ENCODE data around the gene COPB2. TPM values are rescaled to one million over a fixed set of nuclear protein-coding genes. Genes with fewer than 3 reads are reported as not detected.
"Not testable (repeated sequence)": the region's sequence is repeated elsewhere in the genome, so short reads cannot be mapped to it uniquely, and the experiment has no call there.

The COPB2 gene
- total RNA-seq, 1 experiment from 2014 or later = 156 TPM

- TF ChIP-seq CTCF (conservative IDR thresholded peaks at IDR 0.05) = no peak
- no peak for TF ChIP-seq EZH2 (IDR thresholded peaks at IDR 0.05; ENCODE audit: low read depth)
- Histone ChIP-seq H3F3A (ENCODE audit: insufficient read depth, low read depth) (no peaks in the 10 kb centered on the region), H3K9me3 (ENCODE audit: insufficient read depth, low read depth) (peaks cover 12% of the 10 kb centered on the region), H2AFZ (no peak overlapping the region), H3K9me2 (ENCODE audit: insufficient read depth) (no peaks in the 10 kb centered on the region), H3K36me3 (ENCODE audit: low read depth) (no peaks in the 10 kb centered on the region), H3K27ac (no peak overlapping the region), H3K27me3 (ENCODE audit: insufficient read depth, low read depth) (no peaks in the 10 kb centered on the region), H3K4me3 (no peak overlapping the region), H3K79me2 (ENCODE audit: low read depth) (no peaks in the 10 kb centered on the region), H3K4me1 (replicated peaks; ENCODE audit: insufficient read depth) (no peaks in the 10 kb centered on the region), H4K20me1 (ENCODE audit: insufficient read depth) (no peaks in the 10 kb centered on the region), H3K4me2 (no peak overlapping the region)
- CTCF ChIA-PET = no interaction called here
- POLR2A ChIA-PET (ENCODE audit: unreplicated experiment) = no interaction called here
- BruUV-seq (replicated peaks) = no TSS peak
- no peak for DNase-seq
- intact Hi-C loops (cut with micrococcal nuclease; ENCODE audit: unreplicated experiment) = no loop called here
These were observed 25.3 kb upstream of the COPB2 start for GRCh38 chr3:139414608-139415224.

GRCh38 chr3:139412891-139413290, 23.4 kb upstream of the COPB2 start:
- CTCF ChIA-PET; intact Hi-C loops (cut with micrococcal nuclease; ENCODE audit: unreplicated experiment); H3K27me3 ChIP-seq (ENCODE audit: insufficient read depth, low read depth); H3K79me2 ChIP-seq (ENCODE audit: low read depth); H3K36me3 ChIP-seq (ENCODE audit: low read depth); H3K4me3 ChIP-seq; POLR2A ChIA-PET (ENCODE audit: unreplicated experiment); H3K4me1 ChIP-seq (replicated peaks; ENCODE audit: insufficient read depth); DNase-seq; H3K4me2 ChIP-seq; H3K27ac ChIP-seq; H4K20me1 ChIP-seq (ENCODE audit: insufficient read depth); BruUV-seq (replicated peaks); H2AFZ ChIP-seq; H3K9me2 ChIP-seq (ENCODE audit: insufficient read depth); H3F3A ChIP-seq (ENCODE audit: insufficient read depth, low read depth): not testable (repeated sequence)
- H3K9me3 ChIP-seq (ENCODE audit: insufficient read depth, low read depth) = peaks cover 15% of the 10 kb centered on the region

- peaks cover 27% of the 10 kb centered on the region for H3K9me3 ChIP-seq (ENCODE audit: insufficient read depth, low read depth)
- H3K36me3 ChIP-seq (ENCODE audit: low read depth); H3K9me2 ChIP-seq (ENCODE audit: insufficient read depth); H3K4me3 ChIP-seq; CTCF ChIA-PET; H3F3A ChIP-seq (ENCODE audit: insufficient read depth, low read depth); H3K27ac ChIP-seq; BruUV-seq (replicated peaks); H2AFZ ChIP-seq; intact Hi-C loops (cut with micrococcal nuclease; ENCODE audit: unreplicated experiment); H3K79me2 ChIP-seq (ENCODE audit: low read depth); POLR2A ChIA-PET (ENCODE audit: unreplicated experiment); DNase-seq; H4K20me1 ChIP-seq (ENCODE audit: insufficient read depth); H3K27me3 ChIP-seq (ENCODE audit: insufficient read depth, low read depth); H3K4me2 ChIP-seq; H3K4me1 ChIP-seq (replicated peaks; ENCODE audit: insufficient read depth): not testable (repeated sequence)
These were observed 11.7 kb upstream of the COPB2 start for GRCh38 chr3:139401155-139401554.

- intact Hi-C loops (cut with micrococcal nuclease; ENCODE audit: unreplicated experiment) = no loop called here
- H3K4me1 ChIP-seq (replicated peaks; ENCODE audit: insufficient read depth) = no peaks in the 10 kb centered on the region
- no peaks in the 10 kb centered on the region for H3K27me3 ChIP-seq (ENCODE audit: insufficient read depth, low read depth)
- no peaks in the 10 kb centered on the region for H3K36me3 ChIP-seq (ENCODE audit: low read depth)
- ChIA-PET POLR2A (ENCODE audit: unreplicated experiment) (no interaction called here), CTCF (no interaction called here)
- no peaks in the 10 kb centered on the region for H3K79me2 ChIP-seq (ENCODE audit: low read depth)
- H3K27ac ChIP-seq = no peak overlapping the region
- H3K4me2 ChIP-seq = no peak overlapping the region
- H3K9me2 ChIP-seq (ENCODE audit: insufficient read depth) = no peaks in the 10 kb centered on the region
- no TSS peak for BruUV-seq (replicated peaks)
- no peaks in the 10 kb centered on the region for H4K20me1 ChIP-seq (ENCODE audit: insufficient read depth)
- H2AFZ ChIP-seq = no peak overlapping the region
- no peak for DNase-seq
- no peak overlapping the region for H3K4me3 ChIP-seq
- no peaks in the 10 kb centered on the region; the same call in 1 of the 2 replicates for H3K9me3 ChIP-seq (ENCODE audit: insufficient read depth, low read depth)
- H3F3A ChIP-seq (ENCODE audit: insufficient read depth, low read depth) = no peaks in the 10 kb centered on the region
- TF ChIP-seq EZH2 (IDR thresholded peaks at IDR 0.05; ENCODE audit: low read depth) (no peak), CTCF (conservative IDR thresholded peaks at IDR 0.05) (no peak)
These were observed 7.3 kb upstream of the COPB2 start for GRCh38 chr3:139396707-139397106.
